ENCODE results near the gene DPH6.

Gene DPH6

DNA sequence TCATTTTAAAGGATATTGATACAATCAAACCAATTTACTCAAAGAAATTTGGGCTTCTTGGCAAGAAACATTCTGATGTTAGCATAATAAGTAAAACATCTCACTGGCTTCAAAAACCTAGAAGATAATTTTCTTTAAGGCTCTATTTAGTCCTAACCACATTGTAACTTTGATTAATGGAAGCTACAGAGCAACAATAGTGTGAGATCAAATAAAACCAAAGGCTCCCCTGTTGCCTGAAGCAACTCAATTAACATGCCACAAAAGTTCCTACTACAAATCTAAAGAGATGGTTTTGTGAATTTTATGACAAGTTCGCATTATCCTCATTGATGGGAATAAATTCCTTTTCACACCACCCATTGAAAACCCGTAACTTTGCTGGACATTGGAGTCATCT, 5.9 kb downstream of the DPH6 start:
- Histone ChIP-seq H3K4me3 (ENCODE audit: low read length) (no peak overlapping the region), H3K9me3 (ENCODE audit: control insufficient read depth, low read depth, low read length) (no peaks in the 10 kb centered on the region), H3K9ac (ENCODE audit: low read length) (no peak overlapping the region), H3K27ac (ENCODE audit: low read length) (no peak overlapping the region), H3K36me3 (ENCODE audit: control insufficient read depth, low read depth, low read length) (peaks cover 13% of the 10 kb centered on the region), H3K27me3 (ENCODE audit: control insufficient read depth, insufficient read depth, low read length) (no peaks in the 10 kb centered on the region), H3K4me1 (ENCODE audit: control insufficient read depth, low read depth, low read length) (peaks cover 6% of the 10 kb centered on the region)

DNA sequence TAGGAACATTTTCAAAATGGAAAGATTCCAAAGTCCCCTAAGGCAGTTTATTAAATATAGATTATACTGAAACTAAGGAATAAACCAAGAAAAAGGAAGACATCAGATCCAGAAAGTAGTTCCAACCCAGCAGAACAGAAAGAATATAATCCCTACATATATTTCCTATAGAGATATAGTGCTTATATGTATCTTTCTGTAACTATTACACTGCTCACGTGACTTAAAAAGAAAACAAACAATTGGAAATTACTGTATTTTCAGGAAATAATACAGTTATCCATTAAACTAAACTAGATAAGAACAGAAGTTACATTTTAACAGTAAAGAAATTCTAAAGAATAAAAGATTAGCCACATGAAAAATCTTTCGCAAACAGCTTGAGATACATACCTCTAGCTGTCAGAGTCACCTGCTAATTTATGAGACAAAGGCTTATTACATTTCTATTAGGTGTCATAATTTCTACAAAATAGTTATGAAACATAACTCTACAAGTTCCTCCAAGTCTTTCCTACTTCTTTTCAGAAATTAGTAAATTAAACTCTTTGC, 10.5 kb downstream of the DPH6 start:
- peaks cover 13% of the 10 kb centered on the region for H3K36me3 ChIP-seq (ENCODE audit: control insufficient read depth, low read depth, low read length)
- no peaks in the 10 kb centered on the region for H3K4me1 ChIP-seq (ENCODE audit: control insufficient read depth, low read depth, low read length)
- no peak overlapping the region for H3K9ac ChIP-seq (ENCODE audit: low read length)
- H3K27ac ChIP-seq (ENCODE audit: low read length), result no peak overlapping the region
- H3K9me3 ChIP-seq (ENCODE audit: control insufficient read depth, low read depth, low read length), result no peaks in the 10 kb centered on the region
- H3K27me3 ChIP-seq (ENCODE audit: control insufficient read depth, insufficient read depth, low read length), result no peaks in the 10 kb centered on the region
- no peak overlapping the region for H3K4me3 ChIP-seq (ENCODE audit: low read length)

DNA sequence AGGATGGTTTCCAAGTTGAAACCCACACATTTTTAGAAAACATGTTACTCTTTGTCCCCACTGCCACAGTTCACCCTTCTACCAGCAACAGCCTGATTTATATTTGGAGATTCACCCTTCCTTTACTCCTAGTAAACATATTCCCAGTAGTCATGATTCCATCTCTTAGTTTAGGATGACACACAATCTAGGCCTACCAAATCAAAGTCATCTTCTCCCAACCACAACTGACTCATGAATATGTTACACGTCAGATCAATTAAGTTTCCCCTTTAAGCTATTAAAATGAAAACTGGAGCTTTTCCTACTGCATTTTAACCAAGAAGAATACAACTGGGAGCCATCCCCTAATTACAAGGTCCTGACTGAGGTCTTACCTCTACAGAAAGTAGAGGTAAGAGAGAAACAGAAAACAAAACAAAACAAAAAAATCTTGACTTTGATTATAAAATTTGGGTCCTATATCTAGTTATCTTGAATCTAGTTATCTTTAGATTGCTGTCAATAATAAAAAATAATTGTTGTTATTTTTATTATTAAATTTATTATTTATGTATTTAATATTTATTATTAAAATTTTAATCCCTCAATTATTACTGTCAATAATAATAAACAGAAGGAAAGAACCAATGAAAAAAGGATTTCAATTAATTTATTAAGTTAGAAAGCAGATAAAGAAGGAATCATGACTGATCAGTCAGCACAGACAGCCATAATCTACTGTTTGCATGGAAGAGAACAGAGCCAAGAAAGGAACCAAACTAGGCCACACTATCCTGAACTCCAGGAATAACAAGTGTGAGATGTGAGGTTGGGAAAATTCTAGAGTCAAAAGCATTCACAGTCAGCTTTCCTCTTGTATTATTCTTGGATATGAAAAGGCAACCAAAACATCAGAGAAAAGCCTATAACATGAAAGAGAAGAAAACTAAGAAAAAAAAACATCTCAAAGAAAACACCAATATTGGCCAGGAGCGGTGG, 12.5 kb downstream of the DPH6 start:
- Histone ChIP-seq H3K9me3 (ENCODE audit: control insufficient read depth, low read depth, low read length) (no peaks in the 10 kb centered on the region), H3K27me3 (ENCODE audit: control insufficient read depth, insufficient read depth, low read length) (no peaks in the 10 kb centered on the region), H3K4me1 (ENCODE audit: control insufficient read depth, low read depth, low read length) (no peaks in the 10 kb centered on the region), H3K4me3 (ENCODE audit: low read length) (no peak overlapping the region), H3K36me3 (ENCODE audit: control insufficient read depth, low read depth, low read length) (peaks cover 13% of the 10 kb centered on the region), H3K9ac (ENCODE audit: low read length) (no peak overlapping the region), H3K27ac (ENCODE audit: low read length) (no peak overlapping the region)

DNA sequence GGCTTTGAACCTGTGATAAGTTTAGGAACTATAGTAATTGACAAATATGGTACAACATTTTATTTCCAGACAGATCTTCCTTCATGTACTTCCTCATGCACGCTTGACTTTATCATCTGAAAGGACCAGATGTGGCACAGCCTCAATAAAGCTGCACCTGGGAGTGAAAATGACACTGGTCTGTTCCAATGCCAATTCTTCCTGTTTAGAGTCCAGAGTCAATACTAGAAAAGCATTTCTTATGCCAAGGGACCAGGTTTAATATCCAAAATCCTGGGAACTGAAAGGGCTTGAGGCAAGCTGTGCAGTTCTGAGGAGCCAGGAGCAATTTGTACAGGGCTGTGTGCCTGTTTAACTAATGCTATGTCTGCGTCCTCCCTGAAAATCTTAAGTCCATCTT, 15.3 kb downstream of the DPH6 start:
- Histone ChIP-seq H3K4me1 (ENCODE audit: control insufficient read depth, low read depth, low read length) (no peaks in the 10 kb centered on the region), H3K27me3 (ENCODE audit: control insufficient read depth, insufficient read depth, low read length) (no peaks in the 10 kb centered on the region), H3K9ac (ENCODE audit: low read length) (no peak overlapping the region), H3K36me3 (ENCODE audit: control insufficient read depth, low read depth, low read length) (no peaks in the 10 kb centered on the region), H3K9me3 (ENCODE audit: control insufficient read depth, low read depth, low read length) (no peaks in the 10 kb centered on the region), H3K27ac (ENCODE audit: low read length) (no peak overlapping the region), H3K4me3 (ENCODE audit: low read length) (no peak overlapping the region)

DNA sequence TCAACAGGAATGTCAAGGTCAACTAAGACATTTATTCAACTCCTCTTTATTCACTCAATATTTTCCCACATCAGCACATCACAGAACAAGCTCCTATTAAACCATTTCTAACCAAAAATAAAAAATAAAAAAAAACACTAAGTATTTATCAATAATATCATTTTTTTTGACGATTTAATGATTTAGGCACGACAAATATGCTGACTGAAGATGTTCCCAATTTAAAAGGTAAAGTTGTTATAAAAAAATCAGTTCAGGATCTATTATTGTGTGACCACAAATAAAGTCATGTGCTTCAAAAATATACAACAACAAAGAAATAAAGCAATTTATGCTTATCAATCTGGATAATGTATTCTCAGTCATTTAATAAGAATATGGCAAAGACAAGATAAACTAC, 16.2 kb downstream of the DPH6 start:
- Histone ChIP-seq H3K9ac (ENCODE audit: low read length) (no peak overlapping the region), H3K27ac (ENCODE audit: low read length) (no peak overlapping the region), H3K27me3 (ENCODE audit: control insufficient read depth, insufficient read depth, low read length) (no peaks in the 10 kb centered on the region), H3K4me1 (ENCODE audit: control insufficient read depth, low read depth, low read length) (no peaks in the 10 kb centered on the region), H3K36me3 (ENCODE audit: control insufficient read depth, low read depth, low read length) (no peaks in the 10 kb centered on the region), H3K9me3 (ENCODE audit: control insufficient read depth, low read depth, low read length) (no peaks in the 10 kb centered on the region), H3K4me3 (ENCODE audit: low read length) (no peak overlapping the region)

DNA sequence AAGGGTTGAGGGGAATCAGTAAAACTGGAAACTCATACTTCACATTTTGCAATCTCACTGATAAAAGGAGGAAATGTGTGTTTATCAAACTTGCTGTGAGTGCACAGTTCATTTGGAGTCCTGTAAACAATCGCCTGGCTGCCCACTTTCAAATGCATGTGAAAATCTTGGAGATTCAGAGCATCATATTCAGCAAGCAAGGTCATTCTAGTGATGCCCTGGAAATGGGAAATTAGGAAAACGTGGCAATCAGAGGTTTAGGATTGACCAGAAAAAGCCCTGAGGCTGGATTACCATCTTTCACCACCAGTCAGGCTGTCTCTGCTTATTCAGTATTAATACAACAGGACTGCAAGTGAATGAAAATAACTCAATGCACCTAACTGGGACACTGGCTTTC, 23.9 kb downstream of the DPH6 start:
- Histone ChIP-seq H3K36me3 (ENCODE audit: control insufficient read depth, low read depth, low read length) (no peaks in the 10 kb centered on the region), H3K9me3 (ENCODE audit: control insufficient read depth, low read depth, low read length) (no peaks in the 10 kb centered on the region), H3K27ac (ENCODE audit: low read length) (no peak overlapping the region), H3K4me1 (ENCODE audit: control insufficient read depth, low read depth, low read length) (peaks cover 25% of the 10 kb centered on the region), H3K4me3 (ENCODE audit: low read length) (no peak overlapping the region), H3K9ac (ENCODE audit: low read length) (no peak overlapping the region), H3K27me3 (ENCODE audit: control insufficient read depth, insufficient read depth, low read length) (no peaks in the 10 kb centered on the region)

DNA sequence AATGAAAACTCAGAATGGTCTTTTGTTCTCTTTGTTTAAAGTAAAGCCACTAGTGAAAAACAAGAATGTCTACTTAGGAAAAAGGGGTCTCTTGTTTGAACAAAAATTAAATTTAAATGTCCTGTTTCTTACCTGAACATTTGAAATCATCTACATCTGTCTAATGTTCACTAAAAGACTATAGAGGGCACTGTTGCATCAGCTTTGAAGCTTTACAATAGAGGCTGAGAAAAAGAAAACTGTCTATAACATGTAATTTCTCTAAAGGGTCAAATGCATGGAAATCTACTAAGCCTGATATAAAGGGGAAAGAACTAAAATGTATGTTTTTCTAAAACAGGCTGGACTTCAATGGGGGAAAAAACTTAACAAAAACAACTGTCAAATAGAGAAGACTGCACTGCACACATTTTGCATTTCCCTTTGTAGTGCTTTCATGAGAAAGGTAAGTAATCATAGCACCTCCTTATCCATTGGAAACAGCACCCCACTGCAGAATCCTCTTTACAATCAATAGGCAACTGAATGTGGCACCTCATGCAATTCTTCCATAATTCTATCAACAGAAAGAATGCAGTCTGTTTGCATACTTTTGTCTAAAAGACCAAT, 26.3 kb downstream of the DPH6 start:
- no peaks in the 10 kb centered on the region for H3K36me3 ChIP-seq (ENCODE audit: control insufficient read depth, low read depth, low read length)

DNA sequence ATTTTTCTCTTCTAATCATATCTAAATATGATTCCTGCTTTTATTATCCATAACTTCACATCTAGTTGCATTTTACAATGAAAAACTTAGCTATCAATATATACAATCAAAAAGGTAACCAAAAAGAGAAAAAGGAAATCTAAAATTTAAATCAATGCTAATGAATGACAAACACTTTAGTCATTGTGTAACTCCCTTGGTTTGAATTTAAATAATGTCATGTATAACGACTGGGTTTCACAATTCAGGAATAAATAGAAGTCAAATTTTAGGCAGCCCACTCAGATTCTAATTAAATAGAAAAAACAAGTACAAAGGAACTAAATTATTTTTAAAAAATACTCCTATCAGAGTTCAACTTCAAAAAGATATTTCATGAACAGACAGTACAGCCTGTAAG, 26.9 kb downstream of the DPH6 start:
- no peaks in the 10 kb centered on the region for H3K27me3 ChIP-seq (ENCODE audit: control insufficient read depth, insufficient read depth, low read length)
- H3K4me3 ChIP-seq (ENCODE audit: low read length), result no peak overlapping the region
- no peaks in the 10 kb centered on the region for H3K9me3 ChIP-seq (ENCODE audit: control insufficient read depth, low read depth, low read length)
- H3K4me1 ChIP-seq (ENCODE audit: control insufficient read depth, low read depth, low read length), result peaks cover 25% of the 10 kb centered on the region
- no peaks in the 10 kb centered on the region for H3K36me3 ChIP-seq (ENCODE audit: control insufficient read depth, low read depth, low read length)
- H3K27ac ChIP-seq (ENCODE audit: low read length), result no peak overlapping the region
- no peak overlapping the region for H3K9ac ChIP-seq (ENCODE audit: low read length)

More for the DNA sequence above, 26.3 kb downstream of the DPH6 start:
- H3K4me3 ChIP-seq (ENCODE audit: low read length), result no peak overlapping the region
- no peaks in the 10 kb centered on the region for H3K27me3 ChIP-seq (ENCODE audit: control insufficient read depth, insufficient read depth, low read length)
- H3K9me3 ChIP-seq (ENCODE audit: control insufficient read depth, low read depth, low read length), result no peaks in the 10 kb centered on the region
- no peak overlapping the region for H3K9ac ChIP-seq (ENCODE audit: low read length)
- peaks cover 25% of the 10 kb centered on the region for H3K4me1 ChIP-seq (ENCODE audit: control insufficient read depth, low read depth, low read length)
- H3K27ac ChIP-seq (ENCODE audit: low read length), result no peak overlapping the region

DNA sequence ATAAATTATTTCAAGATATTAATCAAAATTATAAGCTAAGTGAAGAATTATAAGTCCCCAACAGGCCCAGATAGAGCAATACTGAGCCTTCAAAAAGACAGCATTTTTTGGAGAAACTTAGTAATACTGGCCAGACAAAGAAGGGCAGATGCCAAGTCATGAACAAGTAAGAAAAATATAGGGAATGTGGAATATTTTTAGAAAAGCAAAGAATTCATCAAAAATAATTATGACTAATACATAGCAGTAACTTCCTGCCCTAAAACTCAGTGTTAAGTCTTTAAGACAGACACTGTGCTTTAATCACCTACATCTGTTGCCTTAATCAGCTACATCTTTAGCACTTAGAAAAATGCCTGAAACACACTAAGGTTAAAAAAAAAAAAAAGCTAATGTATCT, 31.2 kb downstream of the DPH6 start:
- Histone ChIP-seq H3K27ac (ENCODE audit: low read length) (no peak overlapping the region), H3K4me1 (ENCODE audit: control insufficient read depth, low read depth, low read length) (peaks cover 11% of the 10 kb centered on the region), H3K36me3 (ENCODE audit: control insufficient read depth, low read depth, low read length) (no peaks in the 10 kb centered on the region), H3K4me3 (ENCODE audit: low read length) (no peak overlapping the region), H3K9me3 (ENCODE audit: control insufficient read depth, low read depth, low read length) (no peaks in the 10 kb centered on the region), H3K27me3 (ENCODE audit: control insufficient read depth, insufficient read depth, low read length) (no peaks in the 10 kb centered on the region), H3K9ac (ENCODE audit: low read length) (no peak overlapping the region)

DNA sequence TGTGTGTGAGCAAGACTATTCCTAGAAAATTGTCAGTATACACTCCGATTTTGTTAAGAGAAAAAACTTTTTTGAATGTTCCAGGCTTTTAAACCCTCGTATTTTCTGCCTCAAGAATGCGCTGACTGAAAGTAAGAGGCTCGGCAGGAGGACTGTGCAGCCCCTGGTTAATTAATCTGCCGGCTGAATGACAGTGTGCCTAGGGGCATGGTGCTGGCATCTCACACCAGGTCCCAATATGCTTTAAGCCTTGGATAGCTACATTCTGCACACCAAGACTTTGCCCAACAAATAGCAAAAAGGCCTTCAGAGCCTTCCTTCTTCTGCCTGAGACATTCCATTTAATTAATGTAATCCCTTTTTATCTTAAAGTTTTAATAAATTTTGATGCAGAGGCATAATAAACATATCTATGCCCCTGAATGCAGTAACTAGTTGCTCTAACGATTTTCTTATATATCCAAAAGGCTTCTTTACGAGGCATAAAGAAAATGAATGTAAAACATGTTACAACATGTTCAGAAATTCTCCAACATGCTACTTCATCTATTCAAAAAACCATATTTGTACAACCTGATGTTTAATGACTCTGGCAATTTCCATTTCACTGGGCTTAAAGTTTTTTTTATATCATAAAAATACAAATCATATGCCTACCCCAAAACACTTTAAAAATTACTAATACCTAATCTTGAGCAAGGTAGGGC, 37.9 kb downstream of the DPH6 start:
- no peaks in the 10 kb centered on the region for H3K36me3 ChIP-seq (ENCODE audit: control insufficient read depth, low read depth, low read length)
- H3K27ac ChIP-seq (ENCODE audit: low read length), result no peak overlapping the region
- no peak overlapping the region for H3K4me3 ChIP-seq (ENCODE audit: low read length)
- no peaks in the 10 kb centered on the region for H3K27me3 ChIP-seq (ENCODE audit: control insufficient read depth, insufficient read depth, low read length)
- no peaks in the 10 kb centered on the region for H3K9me3 ChIP-seq (ENCODE audit: control insufficient read depth, low read depth, low read length)
- H3K9ac ChIP-seq (ENCODE audit: low read length), result no peak overlapping the region
- peaks cover 8% of the 10 kb centered on the region for H3K4me1 ChIP-seq (ENCODE audit: control insufficient read depth, low read depth, low read length)

DNA sequence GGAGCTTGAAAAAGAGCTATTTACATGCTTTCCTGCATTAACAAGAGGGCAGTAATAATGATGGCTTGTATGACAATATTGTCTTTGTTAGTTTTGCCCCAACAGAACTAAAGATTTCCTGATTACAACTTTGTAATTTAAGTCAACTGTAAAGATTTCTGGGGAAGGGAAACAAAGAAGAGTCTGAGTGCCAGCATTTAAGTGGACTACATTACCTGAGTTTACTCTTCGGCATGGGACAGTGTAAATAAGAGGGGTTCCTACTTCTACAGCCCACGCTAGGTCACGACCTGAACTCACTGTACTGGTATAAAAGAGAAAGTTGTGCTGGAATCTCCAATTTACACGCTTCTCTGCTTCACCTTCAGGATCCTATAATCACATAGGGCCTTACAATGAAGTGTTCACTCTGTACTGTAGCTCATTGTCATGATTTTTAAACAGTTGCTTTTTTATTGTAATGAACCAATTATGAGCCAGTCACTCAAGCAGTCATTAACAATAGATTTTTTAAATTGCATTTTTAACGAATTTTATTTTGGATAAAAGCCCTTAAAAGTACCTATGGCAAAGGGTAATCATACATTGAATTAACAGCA, 39.6 kb downstream of the DPH6 start:
- no peak overlapping the region for H3K27ac ChIP-seq (ENCODE audit: low read length)
- H3K9ac ChIP-seq (ENCODE audit: low read length), result no peak overlapping the region

More for the DNA sequence above, 39.6 kb downstream of the DPH6 start:
- no peaks in the 10 kb centered on the region for H3K27me3 ChIP-seq (ENCODE audit: control insufficient read depth, insufficient read depth, low read length)
- no peaks in the 10 kb centered on the region for H3K36me3 ChIP-seq (ENCODE audit: control insufficient read depth, low read depth, low read length)
- no peaks in the 10 kb centered on the region for H3K9me3 ChIP-seq (ENCODE audit: control insufficient read depth, low read depth, low read length)
- H3K4me3 ChIP-seq (ENCODE audit: low read length), result no peak overlapping the region
- peaks cover 8% of the 10 kb centered on the region for H3K4me1 ChIP-seq (ENCODE audit: control insufficient read depth, low read depth, low read length)

Data from iPS-18a (cell line).